ENCODE measurements around the gene CYP4F3.

DNA sequence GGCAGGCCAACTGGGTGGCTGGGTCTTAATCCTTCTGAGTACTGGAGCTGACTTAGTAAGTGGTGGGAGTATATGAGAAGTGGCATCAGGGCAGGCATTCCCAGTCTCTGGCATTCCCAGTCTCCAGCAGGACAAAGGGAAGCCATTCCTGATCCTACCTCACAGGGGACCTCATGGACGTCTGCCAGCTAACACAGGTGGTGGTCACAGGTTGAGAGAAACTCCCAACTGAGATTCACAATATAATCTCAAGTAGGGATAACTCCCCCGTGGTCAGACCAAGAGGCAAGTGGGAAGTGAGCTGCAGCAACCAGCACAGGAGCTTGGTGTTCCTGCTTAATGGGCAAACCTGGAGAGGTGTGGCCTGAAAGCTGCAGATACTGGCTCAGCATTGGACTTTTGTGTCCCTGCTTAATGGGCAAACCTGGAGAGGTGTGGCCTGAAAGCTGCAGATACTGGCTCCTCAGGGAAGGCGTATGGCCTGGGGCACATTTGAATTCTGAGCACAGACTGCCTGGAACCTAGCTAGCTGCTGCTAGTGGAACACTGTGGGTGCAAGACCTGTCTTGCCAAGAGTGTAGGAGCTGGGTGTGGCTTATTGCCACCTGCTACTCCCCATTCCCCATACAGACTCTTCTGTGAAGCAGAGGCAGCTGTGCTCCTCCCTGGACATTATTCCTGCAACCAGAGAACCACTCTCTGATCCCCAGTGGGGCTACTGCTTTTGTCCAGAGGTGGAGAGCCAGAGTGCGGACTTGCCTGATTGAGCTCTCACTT is 61.2 kb downstream of the CYP4F3 start:
- TF ChIP-seq, protein P1, sequence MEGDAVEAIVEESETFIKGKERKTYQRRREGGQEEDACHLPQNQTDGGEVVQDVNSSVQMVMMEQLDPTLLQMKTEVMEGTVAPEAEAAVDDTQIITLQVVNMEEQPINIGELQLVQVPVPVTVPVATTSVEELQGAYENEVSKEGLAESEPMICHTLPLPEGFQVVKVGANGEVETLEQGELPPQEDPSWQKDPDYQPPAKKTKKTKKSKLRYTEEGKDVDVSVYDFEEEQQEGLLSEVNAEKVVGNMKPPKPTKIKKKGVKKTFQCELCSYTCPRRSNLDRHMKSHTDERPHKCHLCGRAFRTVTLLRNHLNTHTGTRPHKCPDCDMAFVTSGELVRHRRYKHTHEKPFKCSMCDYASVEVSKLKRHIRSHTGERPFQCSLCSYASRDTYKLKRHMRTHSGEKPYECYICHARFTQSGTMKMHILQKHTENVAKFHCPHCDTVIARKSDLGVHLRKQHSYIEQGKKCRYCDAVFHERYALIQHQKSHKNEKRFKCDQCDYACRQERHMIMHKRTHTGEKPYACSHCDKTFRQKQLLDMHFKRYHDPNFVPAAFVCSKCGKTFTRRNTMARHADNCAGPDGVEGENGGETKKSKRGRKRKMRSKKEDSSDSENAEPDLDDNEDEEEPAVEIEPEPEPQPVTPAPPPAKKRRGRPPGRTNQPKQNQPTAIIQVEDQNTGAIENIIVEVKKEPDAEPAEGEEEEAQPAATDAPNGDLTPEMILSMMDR (IDR thresholded peaks at IDR 0.05): no peak
- no peak for TF ChIP-seq POLR2AphosphoS5 (IDR thresholded peaks at IDR 0.05; ENCODE audit: low read depth, low read length)
- no peak for TF ChIP-seq TCF7L2 (IDR thresholded peaks at IDR 0.05; ENCODE audit: low read depth, low read length)

Data from Panc1 (cell line).